Transverse colon (tissue), 4 donors: ENCODE data around the gene ERVFRD-1.

Source experiments
- CTCF ChIP-seq, 5 experiments: fragments of 200-600 bp in 3 of 5; fragments of 450-650 bp in 2 of 5; sonication (generic) in 3 of 5; IDR thresholded peaks; 1 replicate in 2 of 5; 2 replicates in 3 of 5; pipeline ENCODE4 v1.5.1; 2016 to 2017; ENCODE audit warnings: antibody characterized with exemption in 5 of 5, inconsistent platforms in 3 of 5, mild to moderate bottlenecking in 2 of 5, moderate library complexity in 1 of 5
- EP300 ChIP-seq: sonication (generic); formaldehyde crosslinking; IDR thresholded peaks from one replicate; pipeline ENCODE4 v1.6.1; 2017; ENCODE audit warnings: antibody characterized with exemption, low read depth
- POLR2A ChIP-seq: fragments of 450-650 bp; IDR thresholded peaks from one replicate; pipeline ENCODE4 v1.6.1; 2016; ENCODE audit warnings: antibody characterized with exemption, mild to moderate bottlenecking, moderate library complexity
- POLR2AphosphoS5 ChIP-seq, 3 donors: sonication (generic); formaldehyde crosslinking; IDR thresholded peaks; one replicate each; pipeline ENCODE4 v1.6.1; 2016; ENCODE audit warnings: antibody characterized with exemption in 3 of 3

GRCh38 chr6:11053307-11053706, 58.2 kb downstream of the ERVFRD-1 start:
- TF ChIP-seq CTCF (IDR thresholded peaks at IDR 0.05), result no peak
- TF ChIP-seq POLR2AphosphoS5 (IDR thresholded peaks at IDR 0.05), result no peak
- TF ChIP-seq EP300, result no peak
- TF ChIP-seq POLR2A, result no peak
